Measurements from ENCODE around the gene LRRC8E. TPM values are rescaled to one million over a fixed set of nuclear protein-coding genes. Genes with fewer than 3 reads are reported as not detected.

The LRRC8E gene
- total RNA-seq, 2 donors from 2014 or later = not detected

- intact Hi-C loops (cut with DNase I) = no loop called here
- DNase-seq (ENCODE audit: low spot score) = no peak
Observed at GRCh38 chr19:7941895-7942596, 53.7 kb downstream of the LRRC8E start.

GRCh38 chr19:7942981-7943443 lies 54.7 kb downstream of the LRRC8E start:
- intact Hi-C loops (cut with DNase I) = no loop called here
- no peak for DNase-seq (ENCODE audit: low spot score)

GRCh38 chr19:7943444-7944176 lies 55.3 kb downstream of the LRRC8E start, which contains the start of gene TIMM44:
Gene TIMM44, minus strand, starts transcription at chr19:7943666. Its CDS starts 15 bp downstream, at chr19:7943651.
- DNase-seq (ENCODE audit: low spot score) = peak; percentile 100
- intact Hi-C loops (cut with DNase I) = no loop called here

- intact Hi-C loops (cut with DNase I) = no loop called here
- peak; percentile 94 for DNase-seq (ENCODE audit: low spot score)
Observed at GRCh38 chr19:7944177-7944761, 56.0 kb downstream of the LRRC8E start.

GRCh38 chr19:7947939-7948338 lies 59.6 kb downstream of the LRRC8E start:
- intact Hi-C loops (cut with DNase I) = loop anchor here in 1 of 2 donors (5.0 kb wide), 1 partner anchor 309 kb away; no protein-coding TSS in a partner anchor
- no peak for DNase-seq (ENCODE audit: low spot score)

Other genes starting within 250 kb of the LRRC8E start
- gene RETN, start 219.5 kb upstream of the LRRC8E start, total RNA-seq = 1 to 10 TPM; 1.2 to 2.9 TPM
- gene MCEMP1, start 211.4 kb upstream of the LRRC8E start, total RNA-seq = 1 to 10 TPM; 2.2 to 3.0 TPM
- 10 to 100 TPM; 71.9 to 83.5 TPM for gene TRAPPC5, start 207.7 kb upstream of the LRRC8E start, total RNA-seq
- under 1 TPM; 0.23 to 0.71 TPM for gene FCER2, start 186.4 kb upstream of the LRRC8E start, total RNA-seq
- 1 to 10 TPM; 2.2 to 6.6 TPM for gene CLEC4G, start 156.4 kb upstream of the LRRC8E start, total RNA-seq
- gene CD209, start 141.0 kb upstream of the LRRC8E start, total RNA-seq = 10 to 100 TPM; 13.4 to 23.0 TPM
- under 1 TPM in 1 of 2 donors, not detected in 1; 0.38 TPM for gene CLEC4M, start 125.3 kb upstream of the LRRC8E start, total RNA-seq
- 10 to 100 TPM; 14.9 to 16.0 TPM for gene EVI5L, start 58.3 kb upstream of the LRRC8E start, total RNA-seq
- gene PRR36, start 14.1 kb upstream of the LRRC8E start, total RNA-seq = under 1 TPM; 0.09 to 0.14 TPM
- gene MAP2K7, start 15.4 kb downstream of the LRRC8E start, total RNA-seq = 10 to 100 TPM; 22.2 to 26.6 TPM
- gene TGFBR3L, start 26.3 kb downstream of the LRRC8E start, total RNA-seq = 1 to 10 TPM; 1.5 to 4.4 TPM
- 10 to 100 TPM; 25.4 to 28.7 TPM for gene SNAPC2, start 31.8 kb downstream of the LRRC8E start, total RNA-seq
- 10 to 100 TPM in 1 of 2 donors, 1 to 10 TPM in 1; 5.9 to 11.7 TPM for gene CTXN1, start 37.6 kb downstream of the LRRC8E start, total RNA-seq
- 10 to 100 TPM; 37.2 to 47.8 TPM for gene TIMM44, start 55.2 kb downstream of the LRRC8E start, total RNA-seq
- gene ELAVL1, start 117.1 kb downstream of the LRRC8E start, total RNA-seq = 10 to 100 TPM; 49.9 to 50.7 TPM
- gene CCL25, start 164.2 kb downstream of the LRRC8E start, total RNA-seq = not detected

Measured in posterior vena cava (tissue), 2 donors.